ENCODE results near the gene MICALL2. TPM values are rescaled to one million over a fixed set of nuclear protein-coding genes. Genes with fewer than 3 reads are reported as not detected.
A peak's percentile ranks its signal among the peaks of the same experiment; 100 is the strongest.

The MICALL2 gene
- total RNA-seq, 1 experiment from 2014 or later = 3.7 TPM

DNA sequence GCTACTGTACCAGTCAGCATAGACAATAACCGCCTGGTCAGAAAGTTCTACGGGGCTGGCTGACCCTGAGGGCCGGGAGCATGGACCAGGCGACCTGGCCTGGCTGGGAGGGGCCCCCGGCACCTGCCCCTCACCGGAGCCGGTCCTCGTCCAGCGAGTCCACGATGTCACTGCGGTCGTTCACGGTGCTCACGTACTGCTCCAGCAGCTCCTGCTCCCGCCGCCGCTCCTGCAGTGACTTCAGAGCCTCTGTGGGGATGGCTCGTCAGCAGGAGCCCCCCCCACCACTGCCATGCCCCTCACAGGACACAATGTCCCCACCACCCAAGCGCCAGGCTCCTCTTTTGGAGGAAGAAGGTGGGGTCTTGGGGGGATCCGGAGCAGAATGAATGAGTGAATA is 22.7 kb downstream of the MICALL2 start:
- DNase-seq (ENCODE audit: extremely low read depth, low read depth) = no peak

GRCh38 chr7:1434891-1435670 is 24.2 kb downstream of the MICALL2 start:
- no peak for DNase-seq (ENCODE audit: extremely low read depth, low read depth)

GRCh38 chr7:1434165-1434718 is 25.0 kb downstream of the MICALL2 start:
- no peak for DNase-seq (ENCODE audit: extremely low read depth, low read depth)

GRCh38 chr7:1433128-1433920 is 25.9 kb downstream of the MICALL2 start:
- no peak for DNase-seq (ENCODE audit: extremely low read depth, low read depth)

DNA sequence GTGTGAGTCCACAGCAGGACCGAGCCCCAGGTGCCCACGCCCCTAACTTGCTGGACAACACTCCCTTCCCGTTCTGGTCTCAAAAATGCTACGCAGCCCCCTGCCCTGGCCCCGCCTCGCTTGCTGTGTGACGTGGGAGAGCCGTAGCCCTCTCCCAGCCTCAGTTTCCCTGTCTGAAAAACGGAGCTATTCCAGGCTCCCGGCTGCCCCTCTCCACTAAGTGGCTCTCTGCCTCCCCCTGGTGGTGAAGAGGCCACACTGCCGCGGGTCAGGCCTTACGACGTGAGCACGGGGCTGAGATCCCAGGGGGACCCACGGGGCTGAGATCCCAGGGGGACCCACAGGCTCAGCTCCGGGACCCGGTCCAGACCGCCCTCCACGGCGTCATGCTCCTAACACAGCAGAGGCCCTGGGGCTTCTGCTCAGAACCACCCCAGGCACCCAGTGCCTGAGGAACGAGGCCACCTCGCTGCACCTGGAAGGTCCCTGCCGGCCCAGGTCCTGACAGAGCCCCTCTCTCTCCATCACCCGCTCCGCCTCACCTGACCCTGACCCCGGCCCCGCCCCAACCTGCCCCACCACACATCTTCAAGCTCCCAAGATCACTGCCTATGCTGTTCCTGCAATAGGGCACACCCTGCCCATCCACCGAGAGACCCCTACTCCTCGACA is 26.7 kb downstream of the MICALL2 start:
- peak; percentile 61 for DNase-seq (ENCODE audit: extremely low read depth, low read depth)

DNA sequence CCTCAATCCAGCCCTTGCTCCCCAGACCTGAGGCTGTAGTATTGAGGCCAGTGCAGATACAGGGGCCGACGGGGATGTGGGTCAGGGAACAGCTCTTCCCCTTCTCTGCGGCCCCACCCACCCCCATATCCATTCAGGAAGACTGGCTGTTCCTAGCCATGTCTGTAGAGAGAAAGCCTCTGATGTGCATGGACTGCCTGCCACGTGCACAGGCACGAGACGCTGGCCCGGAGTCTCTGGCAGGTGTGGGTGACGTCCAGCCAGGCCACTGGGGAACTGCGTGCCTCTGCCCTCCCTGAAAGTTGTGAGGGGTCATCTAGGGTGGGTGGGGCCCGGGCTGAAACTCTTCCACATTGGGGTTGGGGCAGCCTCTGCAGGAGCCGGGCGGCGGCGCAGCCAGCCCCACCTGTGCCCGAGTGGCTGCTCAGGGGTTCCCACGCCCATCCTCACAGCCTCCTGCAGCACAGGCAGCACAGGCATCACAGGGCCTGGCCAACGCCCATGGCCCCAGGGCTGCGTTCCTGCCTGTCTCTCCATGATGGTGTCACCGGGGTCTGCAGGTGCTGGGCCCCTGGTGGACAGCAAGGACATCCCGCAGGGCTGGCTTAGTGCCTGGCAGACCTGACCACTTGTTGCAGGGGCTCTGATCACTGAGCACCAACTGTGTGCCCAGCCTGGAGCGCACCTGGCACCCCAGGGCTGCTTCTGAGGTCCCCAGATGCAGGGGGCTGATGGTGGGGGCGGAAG is 27.5 kb downstream of the MICALL2 start:
- DNase-seq (ENCODE audit: extremely low read depth, low read depth) = no peak

- DNase-seq (ENCODE audit: extremely low read depth, low read depth) = no peak
Measured at GRCh38 chr7:1431226-1431625, 28.0 kb downstream of the MICALL2 start.

DNA sequence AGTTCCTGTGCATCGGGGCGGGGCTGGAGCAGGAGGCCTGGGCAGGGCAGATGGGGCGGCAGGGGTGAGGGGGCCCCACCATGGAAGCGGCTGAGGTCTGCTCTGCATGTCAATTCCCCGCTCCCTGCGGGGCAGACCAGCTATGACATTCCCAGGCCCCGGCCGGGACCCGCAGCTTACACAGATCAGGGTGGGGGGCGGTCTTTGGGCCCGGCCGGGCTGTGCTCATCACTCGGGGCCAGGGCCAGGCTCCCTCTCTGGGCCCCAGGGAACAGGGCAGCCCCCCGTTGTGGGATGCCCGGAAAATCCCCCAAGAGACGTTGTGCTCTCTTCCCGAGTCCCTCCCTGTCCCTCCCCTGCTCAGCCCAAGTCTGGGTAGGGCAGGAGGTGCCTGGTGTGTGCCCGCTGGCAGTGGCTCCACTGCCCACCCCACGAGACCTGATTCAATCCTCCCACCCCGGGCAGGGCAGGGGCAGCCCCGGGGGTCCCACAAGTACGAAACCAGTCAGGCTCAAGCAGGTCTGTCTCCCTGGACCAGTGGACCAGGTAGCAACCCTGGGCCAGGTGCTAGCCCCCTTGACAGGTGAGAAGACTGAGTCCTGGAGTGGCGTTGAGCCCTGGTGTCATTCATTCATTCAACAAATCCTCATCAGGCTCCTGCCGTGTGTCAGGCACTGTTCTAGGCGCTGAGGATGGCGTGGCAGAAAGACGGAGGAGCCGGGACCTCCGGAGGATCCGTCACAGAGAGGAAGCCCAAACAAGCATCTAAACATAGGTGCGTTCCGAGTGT is 29.0 kb downstream of the MICALL2 start:
- no peak for DNase-seq (ENCODE audit: extremely low read depth, low read depth)

- DNase-seq (ENCODE audit: extremely low read depth, low read depth) = no peak
Measured at GRCh38 chr7:1428941-1429501, 30.2 kb downstream of the MICALL2 start.

DNA sequence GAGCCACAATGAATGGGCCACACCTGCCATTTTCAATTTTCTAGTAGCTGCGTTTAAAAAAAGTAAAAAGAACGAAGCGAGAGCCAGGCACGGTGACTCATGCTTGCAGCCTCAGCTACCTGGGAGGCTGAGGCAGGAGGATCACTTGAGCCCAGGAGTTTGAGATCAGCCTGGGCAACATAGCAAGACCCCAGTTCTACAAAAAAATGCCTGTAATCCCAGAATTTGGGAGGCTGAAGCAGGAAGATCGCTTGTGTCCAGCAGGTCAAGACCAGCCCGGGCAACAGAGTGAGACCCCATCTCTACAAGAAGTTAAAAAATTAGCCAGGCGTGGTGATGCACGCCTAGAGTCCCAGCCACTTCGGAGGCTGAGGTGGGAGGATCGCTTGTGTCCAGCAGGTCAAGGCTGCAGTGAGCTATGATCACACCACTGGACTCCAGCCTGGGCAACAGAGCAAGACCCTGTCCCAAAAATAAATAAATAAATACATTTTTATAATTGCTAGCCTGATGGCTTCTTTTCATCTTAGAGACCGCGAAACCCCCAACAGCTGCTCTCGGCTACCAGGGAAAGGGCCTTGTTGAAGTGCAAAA is 32.1 kb downstream of the MICALL2 start:
- DNase-seq (ENCODE audit: extremely low read depth, low read depth) = no peak

DNA sequence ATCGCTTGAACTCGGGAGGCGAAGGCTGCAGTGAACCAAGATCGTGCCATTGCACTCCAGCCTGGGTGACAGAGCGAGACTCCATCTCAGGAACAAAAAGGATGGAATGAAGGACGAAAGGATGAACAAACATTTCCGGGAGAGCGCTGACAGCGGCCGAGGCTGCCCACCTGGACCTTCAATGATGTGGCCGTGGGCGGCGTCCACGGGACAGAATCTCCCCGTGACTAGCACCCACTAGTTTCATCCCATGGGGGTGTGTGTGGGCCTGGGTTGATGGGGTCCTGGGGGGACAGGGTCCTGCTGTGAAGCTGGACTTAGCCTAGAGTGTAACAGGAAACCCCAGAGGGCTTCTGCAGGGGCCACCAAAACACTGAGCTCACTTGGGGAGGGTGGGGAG is 32.8 kb downstream of the MICALL2 start:
- DNase-seq (ENCODE audit: extremely low read depth, low read depth) = no peak

DNA sequence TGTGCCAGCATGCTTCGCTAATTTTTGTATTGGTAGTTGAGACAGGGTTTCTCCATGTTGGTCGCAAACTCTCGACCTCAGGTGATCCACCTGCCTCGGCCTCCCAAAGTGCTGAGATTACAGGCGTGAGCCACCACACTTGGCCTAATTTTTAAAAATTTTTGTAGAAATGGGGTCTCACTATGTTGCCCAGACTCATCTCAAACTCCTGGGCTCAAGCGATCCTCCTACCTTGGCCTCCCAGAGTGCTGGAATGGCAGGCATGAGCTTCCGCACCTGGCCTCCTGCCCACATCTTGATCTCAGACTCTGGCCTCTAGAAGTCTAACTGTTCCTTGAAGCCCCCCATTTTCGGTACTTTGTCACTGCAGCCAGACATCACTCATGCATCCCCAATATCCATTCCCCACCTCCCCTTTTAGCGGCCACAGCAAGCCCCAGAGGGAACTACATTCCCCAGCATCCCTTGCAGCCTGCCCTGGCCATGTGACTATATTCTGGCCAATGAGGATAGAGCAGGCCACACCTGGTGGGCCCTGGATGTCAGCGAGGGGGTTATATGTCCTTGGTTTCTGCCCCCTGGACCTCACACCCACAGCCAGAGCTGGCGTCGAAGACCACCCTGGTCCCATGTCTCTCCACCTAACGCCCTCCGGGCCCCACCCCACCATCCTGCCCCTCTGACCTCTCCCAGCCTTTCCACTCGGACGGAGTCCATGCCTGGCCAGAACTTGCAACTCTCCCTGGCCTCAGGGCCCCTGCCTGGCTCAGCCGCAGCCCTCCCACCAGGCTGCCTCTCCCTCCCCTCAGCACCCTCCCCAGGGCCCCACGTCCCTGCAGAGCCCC is 33.8 kb downstream of the MICALL2 start:
- no peak for DNase-seq (ENCODE audit: extremely low read depth, low read depth)

DNA sequence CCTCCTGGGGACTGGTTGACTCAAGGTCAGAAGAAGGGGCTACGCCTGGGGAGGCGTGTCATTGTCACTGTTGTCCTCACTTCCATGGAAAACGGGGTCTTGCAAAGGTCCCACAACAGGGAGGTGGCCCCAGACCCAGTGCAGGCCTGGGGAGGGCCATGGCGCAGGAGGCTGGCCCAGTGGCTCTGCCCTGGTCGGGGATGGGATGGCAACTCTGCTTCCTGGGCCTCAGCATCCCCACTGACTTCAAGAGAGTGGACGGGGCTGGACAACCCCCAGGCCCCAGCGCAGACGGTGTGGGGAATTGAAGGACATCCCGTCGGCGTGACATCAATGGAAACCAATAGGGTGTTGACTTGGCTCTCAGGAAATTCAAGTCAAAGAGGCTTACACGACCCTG is 35.2 kb downstream of the MICALL2 start:
- DNase-seq (ENCODE audit: extremely low read depth, low read depth) = no peak

DNA sequence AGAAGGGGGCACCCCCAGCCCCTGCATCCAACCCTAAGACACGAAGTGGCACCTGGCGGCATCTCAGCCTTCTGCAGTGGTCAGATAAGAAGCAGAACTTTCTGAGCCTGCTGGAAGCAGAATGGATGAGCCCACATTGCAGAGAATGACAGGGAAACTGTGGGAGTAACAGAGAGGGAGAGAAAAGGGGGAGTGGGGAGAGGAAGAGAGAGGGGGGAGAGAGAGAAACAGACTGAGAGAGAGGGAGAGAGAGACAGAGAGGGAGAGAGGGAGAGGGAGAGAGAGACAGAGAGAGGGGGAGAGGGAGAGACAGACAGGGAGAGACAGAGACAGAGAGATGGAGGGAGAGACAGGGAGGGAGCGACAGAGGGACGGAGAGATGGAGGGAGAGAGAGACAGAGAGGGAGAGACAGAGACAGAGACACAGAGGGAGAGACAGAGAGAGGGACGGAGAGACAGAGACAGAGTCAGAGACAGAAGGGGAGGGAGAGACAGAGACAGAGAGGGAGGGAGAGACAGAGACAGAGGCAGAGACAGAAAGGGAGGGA is 35.9 kb downstream of the MICALL2 start:
- DNase-seq (ENCODE audit: extremely low read depth, low read depth) = no peak

DNA sequence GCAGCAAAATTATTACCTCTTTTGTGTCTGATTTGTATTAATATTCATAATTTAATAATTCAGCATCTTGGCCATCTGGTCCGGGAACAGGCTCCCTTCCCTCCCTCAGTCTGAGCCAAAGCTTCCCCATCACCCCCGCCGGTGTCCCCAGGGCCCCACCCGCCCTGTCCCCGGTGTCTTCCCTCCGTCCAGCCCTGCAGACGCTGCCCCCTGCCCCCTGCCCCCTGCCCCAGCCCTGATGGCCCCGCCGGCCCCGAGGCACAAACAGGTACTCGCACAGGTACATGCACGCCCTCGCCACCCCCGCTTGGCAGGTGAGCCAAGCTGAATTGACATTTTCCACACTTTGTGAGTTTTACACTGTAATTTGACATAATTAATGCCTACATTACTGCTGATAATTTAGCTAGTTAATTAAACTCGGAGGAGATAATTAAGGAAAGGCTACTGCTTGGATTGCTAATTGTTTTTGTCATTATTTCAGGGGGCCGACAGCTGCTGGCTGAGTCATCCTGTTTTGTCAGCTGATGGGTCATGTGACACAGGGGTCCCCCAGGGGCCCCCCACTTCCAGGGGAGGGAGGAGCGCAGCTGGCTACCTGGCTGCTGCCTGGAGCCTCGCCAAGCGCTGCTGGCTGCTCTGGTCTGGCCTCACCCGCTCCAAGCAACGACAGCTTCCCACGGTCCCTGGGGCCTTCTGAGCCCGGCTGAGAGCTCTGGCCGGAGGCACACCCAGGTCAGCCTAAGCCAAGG is 36.6 kb downstream of the MICALL2 start:
- DNase-seq (ENCODE audit: extremely low read depth, low read depth) = no peak

- no peak for DNase-seq (ENCODE audit: extremely low read depth, low read depth)
Measured at GRCh38 chr7:1421946-1422345, 37.3 kb downstream of the MICALL2 start.
